MM.1S (cell line): ENCODE measurements around the gene COL20A1.

Source experiments
- CTCF ChIP-seq: fragments of 300-600 bp; sonication (generic); IDR thresholded peaks from 2 replicates; pipeline ENCODE4 v1.5.1; 2016; ENCODE audit warnings: antibody characterized with exemption, low read length, mixed read lengths
- EZH2phosphoT487 ChIP-seq: fragments of 300-600 bp; sonication (generic); IDR thresholded peaks from 2 replicates; pipeline ENCODE4 v1.6.1; 2018; ENCODE audit warnings: antibody characterized with exemption, low read length

GRCh38 chr20:63280371-63280770, 12.6 kb upstream of the COL20A1 start:
- TF ChIP-seq CTCF (no peak), EZH2phosphoT487 (no peak)
